ENCODE results near the gene KRTAP5-11.
"Not testable (repeated sequence)": the region's sequence is repeated elsewhere in the genome, so short reads cannot be mapped to it uniquely, and the experiment has no call there.

The KRTAP5-11 gene

DNA sequence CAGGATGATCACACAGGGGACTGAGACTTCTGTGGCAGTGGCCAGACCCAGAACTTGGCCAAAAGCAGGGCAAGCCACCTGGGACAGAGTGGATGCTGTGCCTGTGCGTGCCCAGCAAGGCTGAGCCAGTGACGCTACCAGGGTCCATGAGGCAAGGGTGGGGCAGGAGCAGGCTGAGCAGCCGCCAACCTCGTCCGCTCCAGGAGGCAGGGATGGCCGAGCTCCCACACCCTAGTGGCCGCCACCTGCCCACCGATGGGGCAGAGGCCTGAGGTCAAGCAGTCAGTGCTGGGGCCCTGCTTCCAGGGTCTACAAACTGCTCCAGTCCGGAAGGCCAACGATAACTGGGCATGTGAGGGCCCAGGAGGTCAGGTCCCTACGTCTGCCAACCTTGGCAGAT, 27.2 kb downstream of the KRTAP5-11 start:
- DNase-seq (ENCODE audit: low read depth) = no peak

DNA sequence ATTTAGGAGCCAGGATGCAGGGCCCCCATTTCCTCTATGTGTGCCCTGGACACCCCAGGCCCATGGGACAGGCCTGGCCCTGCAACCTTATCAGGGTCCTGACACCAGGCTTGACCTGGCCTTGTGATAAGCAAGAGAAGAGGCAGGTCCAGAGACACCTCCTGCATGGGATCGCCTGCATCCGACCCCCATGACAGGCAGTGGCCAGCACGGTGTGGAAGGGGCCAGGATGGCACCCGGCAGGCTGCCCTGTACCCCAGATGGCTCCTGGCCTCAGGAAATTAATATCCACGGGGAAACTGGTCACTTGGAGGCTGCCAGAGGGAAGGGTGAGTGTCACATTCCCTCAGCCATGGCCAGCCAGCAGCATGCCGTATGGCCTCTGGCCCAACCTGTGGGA, 27.7 kb downstream of the KRTAP5-11 start:
- DNase-seq (ENCODE audit: low read depth) = no peak

DNA sequence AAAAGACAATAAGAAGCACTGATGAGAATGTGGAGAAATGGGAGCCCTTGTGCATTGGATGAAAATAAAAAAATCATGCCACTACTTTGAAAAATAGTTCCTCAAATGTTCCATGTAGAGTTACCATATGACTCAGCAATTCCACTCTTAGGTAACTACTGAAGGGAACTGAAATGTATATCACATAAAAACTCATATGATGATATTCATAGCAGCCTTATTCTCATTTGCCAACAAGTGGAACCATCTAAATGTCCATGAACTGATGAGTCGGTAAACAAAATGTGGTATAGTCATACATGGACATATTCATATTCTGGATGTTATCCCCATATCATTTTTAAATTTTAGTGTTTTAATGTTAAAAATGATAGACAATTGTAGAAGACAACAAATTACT, 31.0 kb downstream of the KRTAP5-11 start:
- DNase-seq (ENCODE audit: low read depth) = no peak

DNA sequence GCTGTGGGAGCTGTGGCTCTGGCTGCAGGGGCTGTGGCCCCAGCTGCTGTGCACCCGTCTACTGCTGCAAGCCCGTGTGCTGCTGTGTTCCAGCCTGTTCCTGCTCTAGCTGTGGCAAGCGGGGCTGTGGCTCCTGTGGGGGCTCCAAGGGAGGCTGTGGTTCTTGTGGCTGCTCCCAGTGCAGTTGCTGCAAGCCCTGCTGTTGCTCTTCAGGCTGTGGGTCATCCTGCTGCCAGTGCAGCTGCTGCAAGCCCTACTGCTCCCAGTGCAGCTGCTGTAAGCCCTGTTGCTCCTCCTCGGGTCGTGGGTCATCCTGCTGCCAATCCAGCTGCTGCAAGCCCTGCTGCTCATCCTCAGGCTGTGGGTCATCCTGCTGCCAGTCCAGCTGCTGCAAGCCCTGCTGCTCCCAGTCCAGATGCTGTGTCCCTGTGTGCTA, 33.9 kb downstream of the KRTAP5-11 start:
- no peak for DNase-seq (ENCODE audit: low read depth)

DNA sequence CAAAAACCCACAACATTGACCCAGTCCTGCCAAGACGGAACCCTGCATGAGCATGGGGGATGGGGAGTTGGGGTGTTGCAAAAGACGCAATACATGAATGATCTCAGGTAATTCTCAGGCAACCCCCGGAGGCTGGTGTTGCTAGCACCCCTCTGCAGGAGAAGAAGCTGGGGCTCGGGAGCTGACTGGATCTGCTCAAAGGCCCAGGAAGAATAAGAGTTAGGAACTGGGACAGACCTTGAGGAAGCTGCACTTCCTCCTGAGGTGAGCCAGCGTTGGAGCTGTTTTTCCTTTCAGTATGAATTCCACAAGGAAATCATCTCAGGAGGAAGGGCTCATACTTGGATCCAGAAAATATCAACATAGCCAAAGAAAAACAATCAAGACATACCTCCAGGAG, 34.6 kb downstream of the KRTAP5-11 start, which contains the start of gene KRTAP5-9:
Gene KRTAP5-9, plus strand, starts transcription at position 301 of the 400 bp plus-strand sequence. CDS start 238 bp downstream, outside the sequence.
- DNase-seq (ENCODE audit: low read depth) = no peak

DNA sequence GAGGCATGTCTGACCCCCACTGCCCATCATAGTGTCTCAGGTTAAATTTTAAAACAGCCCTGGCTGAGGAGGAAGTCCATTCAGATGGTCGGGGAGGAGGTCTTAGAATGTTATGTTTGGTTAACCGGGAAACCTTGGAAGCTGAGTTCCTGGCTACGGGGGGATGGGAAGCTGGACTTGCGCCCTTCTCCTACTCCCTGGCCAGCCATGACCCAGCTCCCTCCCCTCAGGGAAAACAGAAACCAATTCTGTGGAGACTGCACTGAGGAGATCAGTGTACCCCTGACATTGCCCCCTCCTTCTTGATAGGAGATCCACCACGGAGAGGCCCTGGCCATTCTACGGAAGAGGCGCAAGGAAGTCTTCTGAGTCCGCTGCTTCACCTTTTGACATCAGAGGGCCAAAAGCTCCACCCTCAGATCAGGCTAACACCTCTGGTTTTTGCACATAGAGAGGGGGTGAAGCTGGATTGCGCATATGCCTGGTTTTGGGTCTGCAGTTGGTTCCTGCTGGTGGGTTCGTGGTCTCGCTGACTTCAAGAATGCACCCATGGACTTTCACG, 37.2 kb downstream of the KRTAP5-11 start:
- DNase-seq (ENCODE audit: low read depth) = no peak

DNA sequence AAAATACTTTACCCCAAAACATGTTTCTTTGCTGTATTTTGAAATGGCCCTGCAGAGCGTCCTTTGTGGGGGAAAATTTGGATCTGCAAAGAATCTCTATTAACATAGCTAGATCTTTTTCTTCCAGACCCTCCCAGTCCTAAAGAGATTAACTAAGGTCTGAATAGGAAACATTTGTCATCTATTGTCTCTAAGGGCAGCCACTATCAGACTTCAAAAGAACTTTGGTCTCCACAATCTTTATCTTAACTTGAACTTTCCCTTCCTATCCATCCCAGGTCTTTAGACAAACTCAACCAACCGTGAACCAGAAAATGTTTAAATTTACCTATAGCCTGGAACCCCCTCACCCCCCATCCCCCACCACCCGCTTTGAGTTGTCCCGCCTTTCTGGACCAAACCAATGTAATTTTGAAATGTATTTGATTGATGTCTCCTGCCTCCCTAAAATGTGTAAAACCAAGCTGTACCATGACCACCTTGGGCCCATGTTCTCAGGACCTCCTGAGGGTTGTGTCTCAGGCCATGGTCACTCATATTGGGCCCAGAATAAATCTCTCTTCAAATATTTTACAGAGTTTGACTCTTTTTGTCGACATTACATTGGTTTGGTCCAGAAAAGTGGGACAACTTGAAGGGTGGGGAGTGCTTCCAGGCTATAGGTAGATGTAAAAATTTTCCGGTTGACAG, 38.0 kb downstream of the KRTAP5-11 start:
- no peak for DNase-seq (ENCODE audit: low read depth)

DNA sequence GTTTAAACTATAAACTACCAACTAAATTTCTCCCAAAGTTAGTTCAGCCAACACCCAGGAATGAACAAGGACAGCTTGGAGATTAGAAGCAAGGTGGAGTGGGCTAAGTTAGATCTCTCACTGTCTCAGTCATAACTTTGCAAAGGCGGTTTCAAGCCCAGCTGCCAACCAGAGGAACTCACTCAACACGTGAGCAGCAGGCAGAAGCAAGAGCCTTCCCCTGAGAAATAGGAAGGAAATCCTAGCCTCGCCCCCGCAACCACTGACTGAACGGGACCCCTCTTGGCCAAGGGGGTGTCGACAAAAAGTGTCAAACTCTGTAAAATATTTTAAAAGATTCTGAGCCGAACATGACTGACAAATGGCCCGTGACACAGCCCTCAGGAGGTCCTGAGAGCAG, 38.8 kb downstream of the KRTAP5-11 start:
- DNase-seq (ENCODE audit: low read depth) = no peak

DNA sequence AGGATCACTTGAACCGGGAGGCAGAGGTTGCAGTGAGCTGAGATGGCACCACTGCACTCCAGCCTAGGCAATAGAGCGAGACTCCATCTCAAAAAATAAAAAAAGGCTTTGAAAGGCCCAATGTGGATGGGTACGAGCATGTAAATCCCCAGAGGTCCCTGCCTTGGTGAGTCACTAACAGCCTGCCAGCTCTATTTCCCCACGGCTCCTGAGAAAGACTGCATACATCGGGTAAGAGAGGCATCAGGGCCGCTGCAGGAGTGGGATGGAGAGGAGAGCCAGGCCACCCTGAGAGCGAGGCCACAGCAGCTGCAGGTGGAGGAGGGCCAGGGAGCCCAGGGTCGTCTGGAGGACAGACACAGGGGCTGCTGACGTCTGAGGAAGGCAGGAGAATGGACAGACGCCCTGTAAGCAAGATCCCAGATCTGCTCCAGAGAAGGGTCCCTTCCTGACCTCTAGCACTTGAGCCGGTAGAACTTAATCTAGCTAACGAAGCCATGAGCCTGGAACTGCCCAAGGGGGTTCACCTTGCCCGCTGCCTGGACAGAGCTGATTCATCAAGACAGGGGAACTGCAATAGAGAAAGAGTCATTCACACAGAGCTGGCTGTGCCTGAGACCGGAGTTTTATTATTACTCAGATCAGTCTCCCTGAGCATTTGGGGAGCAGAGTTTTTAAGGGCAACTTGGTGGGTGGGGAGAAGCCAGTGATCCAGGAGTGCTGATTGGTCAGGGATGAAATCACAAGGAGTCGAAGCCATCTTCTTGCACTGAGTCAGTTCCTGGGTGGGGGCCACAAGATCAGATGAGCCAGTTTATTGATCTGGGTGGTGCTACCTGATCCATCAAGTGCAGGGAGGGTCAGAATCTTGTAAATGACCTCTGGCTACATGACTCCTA, 39.5 kb downstream of the KRTAP5-11 start:
- no peak for DNase-seq (ENCODE audit: low read depth)

DNA sequence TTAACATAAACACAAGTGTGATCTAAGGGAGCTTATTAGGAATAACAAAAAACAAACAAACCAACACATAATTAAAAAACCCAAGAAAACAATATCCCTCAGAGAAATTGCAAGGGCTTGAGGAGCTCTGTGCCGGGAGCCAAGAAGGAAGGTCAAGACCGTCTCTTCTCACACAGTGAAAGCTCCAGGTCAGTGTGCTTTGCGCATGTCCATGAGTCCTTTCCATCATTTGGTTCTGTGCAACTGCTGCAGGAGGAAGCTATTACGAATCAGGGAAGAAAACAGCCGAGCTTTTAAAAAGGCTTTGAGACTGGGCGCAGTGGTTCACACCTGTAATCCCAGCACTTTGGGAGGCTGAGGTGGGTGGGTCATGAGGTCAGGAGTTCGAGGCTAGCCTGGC, 40.3 kb downstream of the KRTAP5-11 start:
- DNase-seq (ENCODE audit: low read depth) = no peak

DNA sequence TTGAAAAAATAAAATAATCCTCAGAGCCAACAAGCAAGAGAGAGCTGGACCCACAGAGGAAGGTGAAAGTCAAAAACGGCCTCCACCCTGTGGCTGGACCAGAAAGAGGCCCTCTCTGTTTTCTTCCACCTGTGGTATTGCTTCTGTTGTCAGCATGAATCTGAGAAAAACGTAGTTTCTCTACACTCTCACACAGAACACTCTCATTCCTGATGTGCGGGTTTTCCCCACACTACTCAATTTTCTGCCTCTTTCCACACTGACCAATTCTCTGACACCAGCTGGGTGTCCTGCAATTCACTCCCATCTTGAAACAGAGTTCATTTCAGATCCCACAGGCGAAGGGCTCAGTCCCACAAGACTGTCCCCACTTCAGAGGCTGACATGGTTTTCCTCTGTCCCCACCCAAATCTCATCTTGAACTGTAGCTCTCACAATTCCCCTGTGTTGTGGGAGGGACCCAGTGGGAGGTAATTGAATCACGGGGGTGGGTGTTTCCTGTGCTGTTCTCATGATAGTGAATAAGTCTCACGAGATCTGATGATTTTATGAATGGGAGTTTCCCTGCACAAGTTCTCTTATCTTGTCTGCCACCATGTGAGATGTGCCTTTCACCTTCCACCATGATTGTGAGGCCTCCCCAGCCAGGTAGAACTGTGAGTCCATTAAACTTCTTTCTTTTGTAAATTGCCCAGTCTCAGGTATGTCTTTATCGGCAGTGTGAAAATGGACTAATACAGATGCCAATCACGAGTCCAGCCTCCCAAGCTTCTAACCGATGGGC, 42.0 kb downstream of the KRTAP5-11 start:
- DNase-seq (ENCODE audit: low read depth) = not testable (repeated sequence)

DNA sequence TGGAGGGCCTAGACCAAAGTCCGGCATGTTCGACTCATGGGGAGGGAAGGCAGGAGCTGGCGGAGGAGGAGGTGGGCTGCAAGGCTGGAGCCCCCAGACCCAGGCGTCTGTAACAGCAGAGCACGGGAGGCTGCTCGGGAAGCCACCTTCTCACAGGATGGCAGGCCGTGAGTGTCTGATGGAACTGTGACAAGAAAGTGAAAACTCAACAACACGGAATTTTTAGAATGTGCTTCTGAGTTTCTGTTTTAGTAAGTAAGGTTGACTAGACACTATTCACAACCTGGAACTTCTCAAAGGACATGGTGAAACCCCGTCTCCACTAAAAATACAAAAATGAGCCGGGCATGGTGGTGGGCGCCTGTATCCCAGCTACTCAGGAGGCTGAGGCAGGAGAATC, 42.7 kb downstream of the KRTAP5-11 start:
- DNase-seq (ENCODE audit: low read depth) = not testable (repeated sequence)

DNA sequence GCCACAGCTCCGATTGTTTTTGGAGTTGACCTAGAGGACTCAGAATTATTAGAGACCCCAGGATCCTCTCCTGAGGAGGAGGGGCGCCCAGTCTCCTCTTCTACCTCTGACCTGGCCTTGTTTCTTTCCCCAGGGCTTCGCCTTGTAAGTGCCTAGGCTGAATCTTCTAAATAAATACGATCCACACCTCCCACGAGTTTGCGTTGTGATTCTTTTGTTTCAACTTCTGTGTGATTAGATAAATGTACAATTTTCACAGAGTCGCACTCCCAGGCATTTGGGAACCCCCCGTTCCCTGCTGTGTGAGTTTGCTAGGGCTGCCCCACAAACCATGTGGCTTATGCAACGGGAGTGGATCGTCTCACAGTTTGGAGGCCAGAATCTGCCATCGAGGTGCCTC, 43.7 kb downstream of the KRTAP5-11 start:
- DNase-seq (ENCODE audit: low read depth) = no peak

DNA sequence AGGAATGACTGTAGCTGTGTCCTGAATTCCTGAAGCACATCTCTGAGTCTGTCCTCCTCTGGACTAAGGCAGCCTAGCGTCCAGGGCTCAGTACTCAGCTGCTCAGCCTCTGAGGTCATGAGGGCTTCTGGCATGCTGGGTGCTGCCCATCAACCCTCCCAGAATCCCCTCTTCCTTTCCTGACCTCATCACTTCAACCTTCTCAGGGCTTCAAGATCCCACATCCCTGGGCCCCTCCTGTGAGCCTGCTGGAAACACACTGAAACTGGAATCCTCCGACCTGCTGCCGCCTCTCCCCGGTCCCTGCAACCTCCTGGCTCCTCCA, 44.0 kb downstream of the KRTAP5-11 start:
- DNase-seq (ENCODE audit: low read depth) = no peak

DNA sequence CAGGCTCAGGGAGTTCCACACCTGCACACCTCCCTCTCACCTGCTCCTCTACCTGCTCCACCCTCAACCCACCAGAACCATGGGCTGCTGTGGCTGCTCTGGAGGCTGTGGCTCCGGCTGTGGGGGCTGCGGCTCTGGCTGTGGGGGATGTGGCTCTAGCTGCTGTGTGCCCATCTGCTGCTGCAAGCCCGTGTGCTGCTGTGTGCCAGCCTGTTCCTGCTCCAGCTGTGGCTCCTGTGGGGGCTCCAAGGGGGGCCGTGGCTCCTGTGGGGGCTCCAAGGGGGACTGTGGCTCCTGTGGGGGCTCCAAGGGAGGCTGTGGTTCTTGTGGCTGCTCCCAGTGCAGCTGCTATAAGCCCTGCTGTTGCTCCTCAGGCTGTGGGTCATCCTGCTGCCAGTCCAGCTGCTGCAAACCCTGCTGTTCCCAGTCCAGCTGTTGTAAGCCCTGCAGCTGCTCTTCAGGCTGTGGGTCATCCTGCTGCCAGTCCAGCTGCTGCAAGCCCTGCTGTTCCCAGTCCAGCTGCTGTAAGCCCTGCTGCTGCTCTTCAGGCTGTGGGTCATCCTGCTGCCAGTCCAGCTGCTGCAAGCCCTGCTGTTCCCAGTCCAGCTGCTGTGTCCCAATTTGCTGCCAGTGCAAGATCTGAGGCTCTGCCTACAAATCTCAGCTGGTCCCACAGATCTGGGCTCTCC, 44.6 kb downstream of the KRTAP5-11 start, which contains the start of gene KRTAP5-8:
Gene KRTAP5-8, plus strand, starts transcription at position 49 of the 689 bp plus-strand sequence. Its CDS starts 31 bp downstream, at position 80.
- not testable (repeated sequence) for DNase-seq (ENCODE audit: low read depth)

DNA sequence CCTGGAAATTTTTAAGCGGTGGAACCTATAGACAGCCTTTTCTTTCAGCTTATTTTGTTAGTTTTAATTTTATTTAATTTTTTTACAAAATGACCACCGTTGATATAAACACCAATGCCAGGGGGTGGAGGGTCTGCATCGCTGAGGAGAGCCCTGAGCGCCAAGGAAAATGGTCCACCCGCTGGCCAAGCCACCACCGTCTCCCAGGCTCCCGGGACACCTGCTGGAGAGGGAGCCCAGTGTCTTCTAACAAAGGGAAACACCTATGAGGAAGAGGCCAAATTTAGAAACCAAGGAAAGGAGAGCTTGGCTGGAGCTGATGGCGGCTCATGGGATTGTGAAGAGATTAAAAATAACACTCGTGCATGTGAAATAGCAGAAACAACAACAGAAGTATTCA, 45.1 kb downstream of the KRTAP5-11 start:
- no peak for DNase-seq (ENCODE audit: low read depth)

DNA sequence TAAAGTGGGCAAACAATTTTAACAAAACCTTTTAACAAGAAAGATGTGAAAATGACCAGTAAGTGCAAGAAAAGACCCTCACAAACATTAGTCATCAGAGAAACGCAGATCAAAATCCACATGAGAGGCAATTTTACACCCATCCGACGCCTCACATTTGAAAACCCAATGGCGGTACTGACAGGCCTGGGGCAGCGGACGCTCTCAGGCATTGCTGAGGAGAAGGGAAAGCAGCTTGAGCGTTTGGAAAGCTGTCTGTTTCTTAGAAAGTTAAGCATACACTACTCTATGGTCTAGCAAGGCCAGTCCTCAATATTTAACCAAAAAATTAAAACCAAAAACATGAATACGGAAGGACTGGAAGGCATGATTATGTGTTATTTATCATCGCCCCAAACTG, 46.9 kb downstream of the KRTAP5-11 start:
- DNase-seq (ENCODE audit: low read depth) = no peak

DNA sequence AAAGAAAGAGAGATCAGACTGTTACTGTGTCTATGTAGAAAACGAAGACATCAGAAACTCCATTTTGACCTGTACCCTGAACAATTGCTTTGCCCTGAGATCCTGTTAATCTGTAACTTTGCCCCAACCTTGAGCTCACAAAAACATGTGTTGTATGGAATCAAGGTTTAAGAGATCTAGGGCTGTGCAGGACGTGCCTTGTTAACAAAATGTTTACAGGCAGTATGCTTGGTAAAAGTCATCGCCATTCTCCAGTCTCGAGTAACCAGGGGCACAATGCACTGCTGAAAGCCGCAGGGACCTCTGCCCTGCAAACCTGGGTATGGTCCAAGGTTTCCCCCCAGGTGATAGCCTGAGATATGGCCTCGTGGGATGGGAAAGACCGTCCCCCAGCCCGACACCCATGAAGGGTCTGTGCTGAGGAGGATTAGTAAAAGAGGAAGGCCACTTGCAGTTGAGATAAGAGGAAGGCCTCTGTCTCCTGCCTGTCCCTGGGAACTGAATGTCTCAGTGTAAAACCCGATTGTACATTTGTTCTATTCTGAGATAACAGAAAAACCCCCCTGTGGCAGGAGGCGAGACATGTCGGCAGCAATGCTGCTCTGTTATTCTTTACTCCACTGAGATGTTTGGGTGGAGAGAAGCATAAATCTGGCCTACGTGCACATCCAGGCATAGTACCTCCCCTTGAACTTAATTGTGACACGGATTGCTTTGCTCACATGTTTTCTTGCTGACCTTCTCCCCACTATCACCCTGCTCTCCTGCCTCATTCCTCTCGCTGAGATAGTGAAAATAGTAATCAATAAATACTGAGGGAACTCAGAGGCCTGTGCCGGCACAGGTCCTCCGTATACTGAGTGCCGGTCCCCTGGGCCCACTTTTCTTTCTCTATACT, 47.7 kb downstream of the KRTAP5-11 start:
- DNase-seq (ENCODE audit: low read depth) = not testable (repeated sequence)

DNA sequence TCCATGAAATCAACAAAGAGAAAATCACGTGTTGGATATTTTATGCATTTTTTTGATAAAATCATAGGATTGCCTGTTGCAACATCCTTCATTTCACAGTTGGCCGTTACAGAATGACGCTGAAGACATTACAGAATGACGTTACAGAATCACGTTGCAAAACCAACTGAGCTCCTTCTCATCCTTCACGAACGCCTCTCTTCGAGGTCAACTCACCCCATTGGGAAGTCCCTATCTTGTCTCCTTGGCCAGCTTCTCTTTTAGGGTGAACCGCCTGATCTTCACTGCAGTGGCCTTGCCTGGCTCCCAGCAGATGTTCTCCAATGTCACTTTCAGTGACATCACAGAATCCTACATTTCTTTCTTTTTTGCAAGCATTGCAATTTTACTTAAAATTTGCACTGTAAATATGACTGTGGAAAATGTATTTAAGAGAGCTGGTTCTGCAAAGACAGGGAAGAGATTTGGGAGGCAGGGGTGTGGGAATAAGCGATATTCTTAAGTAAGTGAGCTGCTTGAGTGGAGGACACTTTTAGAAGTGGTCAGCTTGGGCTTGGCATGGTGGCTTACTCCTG, 50.6 kb downstream of the KRTAP5-11 start:
- no peak for DNase-seq (ENCODE audit: low read depth)
